Activated naive CD8-positive, alpha-beta T cell (primary cell): ENCODE data around the gene ARL11.
"Not testable (repeated sequence)": the region's sequence is repeated elsewhere in the genome, so short reads cannot be mapped to it uniquely, and the experiment has no call there.

ENCODE experiments used
- H3K27ac Mint-ChIP-seq: one replicate; pipeline ENCODE4 v1.8.0; 2021; ENCODE audit warnings: mixed read lengths
- H3K27me3 Mint-ChIP-seq: one replicate; pipeline ENCODE4 v1.8.0; 2021; ENCODE audit warnings: mixed read lengths
- H3K36me3 Mint-ChIP-seq: one replicate; pipeline ENCODE4 v1.8.0; 2021; ENCODE audit warnings: mixed read lengths
- H3K4me1 Mint-ChIP-seq: one replicate; pipeline ENCODE4 v1.8.0; 2021; ENCODE audit warnings: low read depth, mixed read lengths
- H3K4me3 Mint-ChIP-seq: one replicate; pipeline ENCODE4 v1.8.0; 2021; ENCODE audit warnings: mild to moderate bottlenecking, mixed read lengths
- H3K9me3 Mint-ChIP-seq: one replicate; pipeline ENCODE4 v1.8.0; 2021; ENCODE audit warnings: low read depth, mixed read lengths

Gene ARL11

GRCh38 chr13:49627831-49628652 is at the start of gene ARL11:
Gene ARL11, plus strand, starts transcription at chr13:49628507. Its CDS starts 1,941 bp downstream, at chr13:49630448.
- H3K4me1 Mint-ChIP-seq, result peaks cover 14% of the 10 kb centered on the region
- no peaks in the 10 kb centered on the region for H3K36me3 Mint-ChIP-seq
- no peaks in the 10 kb centered on the region for H3K27me3 Mint-ChIP-seq

GRCh38 chr13:49579501-49579900 is 48.8 kb upstream of the ARL11 start:
- Mint-ChIP-seq H3K4me1 (peaks cover 23% of the 10 kb centered on the region), H3K36me3 (peaks cover 14% of the 10 kb centered on the region), H3K9me3 (no peaks in the 10 kb centered on the region), H3K27me3 (no peaks in the 10 kb centered on the region), H3K4me3 (no peak overlapping the region), H3K27ac (no peak overlapping the region)

More at GRCh38 chr13:49627831-49628652, at the start of gene ARL11:
- Mint-ChIP-seq H3K9me3 (no peaks in the 10 kb centered on the region), H3K27ac (peak within 1 kb of the TSS; percentile 52), H3K4me3 (peak within 1 kb of the TSS; percentile 84)

- Mint-ChIP-seq H3K27me3 (no peaks in the 10 kb centered on the region), H3K27ac (no peak overlapping the region), H3K4me1 (peaks cover 26% of the 10 kb centered on the region), H3K36me3 (peaks cover 9% of the 10 kb centered on the region), H3K9me3 (no peaks in the 10 kb centered on the region), H3K4me3 (no peak overlapping the region)
Observed at GRCh38 chr13:49580980-49581680, 47.2 kb upstream of the ARL11 start.

- peaks cover 25% of the 10 kb centered on the region for H3K4me1 Mint-ChIP-seq
- H3K4me3 Mint-ChIP-seq, result peak overlapping the region; percentile 96
- H3K9me3 Mint-ChIP-seq, result no peaks in the 10 kb centered on the region
- H3K36me3 Mint-ChIP-seq, result peaks cover 9% of the 10 kb centered on the region
- no peaks in the 10 kb centered on the region for H3K27me3 Mint-ChIP-seq
- H3K27ac Mint-ChIP-seq, result peak overlapping the region; percentile 97
Observed at GRCh38 chr13:49584771-49585182, 43.5 kb upstream of the ARL11 start.

- H3K27ac Mint-ChIP-seq, result peak within 1 kb of the TSS; percentile 97
- H3K27me3 Mint-ChIP-seq, result no peaks in the 10 kb centered on the region
- peaks cover 25% of the 10 kb centered on the region for H3K4me1 Mint-ChIP-seq
- peak within 1 kb of the TSS; percentile 96 for H3K4me3 Mint-ChIP-seq
- H3K9me3 Mint-ChIP-seq, result no peaks in the 10 kb centered on the region
- peaks cover 9% of the 10 kb centered on the region for H3K36me3 Mint-ChIP-seq
Observed at GRCh38 chr13:49585220-49586157, 42.8 kb upstream of the ARL11 start, which contains the start of gene RCBTB1. Gene RCBTB1, minus strand, starts transcription at chr13:49585558. Its CDS starts 18,279 bp downstream, at chr13:49567279.

- H3K27me3 Mint-ChIP-seq, result no peaks in the 10 kb centered on the region
- peaks cover 20% of the 10 kb centered on the region for H3K4me1 Mint-ChIP-seq
- H3K4me3 Mint-ChIP-seq, result peak overlapping the region; percentile 85
- H3K27ac Mint-ChIP-seq, result no peak overlapping the region
- H3K36me3 Mint-ChIP-seq, result peaks cover 3% of the 10 kb centered on the region
- H3K9me3 Mint-ChIP-seq, result no peaks in the 10 kb centered on the region
Observed at GRCh38 chr13:49586717-49587116, 41.6 kb upstream of the ARL11 start.

GRCh38 chr13:49587311-49587847 is 40.9 kb upstream of the ARL11 start:
- Mint-ChIP-seq H3K36me3 (no peaks in the 10 kb centered on the region), H3K27me3 (no peaks in the 10 kb centered on the region), H3K4me1 (peaks cover 17% of the 10 kb centered on the region), H3K4me3 (no peak overlapping the region), H3K27ac (no peak overlapping the region), H3K9me3 (no peaks in the 10 kb centered on the region)

GRCh38 chr13:49590714-49591113 is 37.6 kb upstream of the ARL11 start:
- H3K27me3 Mint-ChIP-seq, H3K4me3 Mint-ChIP-seq, H3K27ac Mint-ChIP-seq, H3K4me1 Mint-ChIP-seq, H3K36me3 Mint-ChIP-seq, H3K9me3 Mint-ChIP-seq: not testable (repeated sequence)

GRCh38 chr13:49593876-49594275 is 34.4 kb upstream of the ARL11 start:
- H3K4me3 Mint-ChIP-seq, H3K9me3 Mint-ChIP-seq, H3K27ac Mint-ChIP-seq, H3K4me1 Mint-ChIP-seq, H3K27me3 Mint-ChIP-seq, H3K36me3 Mint-ChIP-seq: not testable (repeated sequence)

- H3K9me3 Mint-ChIP-seq, result no peaks in the 10 kb centered on the region
- no peaks in the 10 kb centered on the region for H3K4me1 Mint-ChIP-seq
- no peaks in the 10 kb centered on the region for H3K27me3 Mint-ChIP-seq
- H3K36me3 Mint-ChIP-seq, result no peaks in the 10 kb centered on the region
- no peak overlapping the region for H3K27ac Mint-ChIP-seq
- H3K4me3 Mint-ChIP-seq, result no peak overlapping the region
Observed at GRCh38 chr13:49594576-49594975, 33.7 kb upstream of the ARL11 start.

GRCh38 chr13:49596221-49596620 is 32.1 kb upstream of the ARL11 start:
- H3K27ac Mint-ChIP-seq, result no peak overlapping the region
- H3K4me3 Mint-ChIP-seq, result no peak overlapping the region
- no peaks in the 10 kb centered on the region for H3K9me3 Mint-ChIP-seq
- H3K36me3 Mint-ChIP-seq, result no peaks in the 10 kb centered on the region
- H3K27me3 Mint-ChIP-seq, result no peaks in the 10 kb centered on the region
- H3K4me1 Mint-ChIP-seq, result no peaks in the 10 kb centered on the region

- Mint-ChIP-seq H3K36me3 (no peaks in the 10 kb centered on the region), H3K27ac (no peak overlapping the region), H3K9me3 (no peaks in the 10 kb centered on the region), H3K4me3 (no peak overlapping the region), H3K27me3 (no peaks in the 10 kb centered on the region), H3K4me1 (no peaks in the 10 kb centered on the region)
Observed at GRCh38 chr13:49597043-49597641, 31.2 kb upstream of the ARL11 start.

- H3K9me3 Mint-ChIP-seq, result no peaks in the 10 kb centered on the region
- H3K4me3 Mint-ChIP-seq, result no peak overlapping the region
- no peak overlapping the region for H3K27ac Mint-ChIP-seq
- H3K4me1 Mint-ChIP-seq, result peaks cover 2% of the 10 kb centered on the region
- H3K36me3 Mint-ChIP-seq, result no peaks in the 10 kb centered on the region
- H3K27me3 Mint-ChIP-seq, result no peaks in the 10 kb centered on the region
Observed at GRCh38 chr13:49602005-49602404, 26.3 kb upstream of the ARL11 start.

- not testable (repeated sequence) for H3K9me3 Mint-ChIP-seq, H3K4me3 Mint-ChIP-seq
Observed at GRCh38 chr13:49602615-49603014, 25.7 kb upstream of the ARL11 start.

More at GRCh38 chr13:49602615-49603014, 25.7 kb upstream of the ARL11 start:
- not testable (repeated sequence) for H3K4me1 Mint-ChIP-seq, H3K36me3 Mint-ChIP-seq, H3K27ac Mint-ChIP-seq, H3K27me3 Mint-ChIP-seq
